A549 (cell line): ENCODE data around the gene NTHL1. TPM values are rescaled to one million over a fixed set of nuclear protein-coding genes. Genes with fewer than 3 reads are reported as not detected.

Source experiments
- ATAC-seq, 2 experiments: fragments of 200-7000 bp in 1 of 2; fragments of >200 bp in 1 of 2; cut with Nextera tagmentation in 1 of 2; cut with Tn5 transposase in 1 of 2; 3 replicates each; pipeline versions ENCODE4 v1.8.0 to v1.9.1; 2018 to 2020; ENCODE audit warnings: mild to moderate bottlenecking in 1 of 2, moderate library complexity in 1 of 2
- CTCF ChIA-PET: fragments of 300-600 bp; sonication (Branson Sonifier 250); formaldehyde crosslinking; extraction: SDS; loops from one replicate; lab custom pipeline; 2021; ENCODE audit warnings: antibody characterized with exemption, inconsistent platforms; lab: Yijun Ruan, JAX
- POLR2A ChIA-PET: fragments of 350-600 bp; formaldehyde crosslinking; extraction: SDS; loops from one replicate; lab custom pipeline; 2021; ENCODE audit warnings: antibody characterized with exemption, inconsistent platforms; lab: Yijun Ruan, JAX
- DNase-seq, 2 experiments: peaks; one replicate each; pipeline versions ENCODE4 v3.0.0 to v3.0.0-alpha.2; 2011 to 2016; ENCODE audit warnings: low read depth in 1 of 2, low spot score in 1 of 2
- FAIRE-seq: peaks from 2 replicates; lab custom pipeline; 2011; peaks lifted over from hg19 to GRCh38; lab: Jason Lieb, UNC
- H3K27ac ChIP-seq, 2 experiments: fragments of >200 bp; sonication (Bioruptor Twin); formaldehyde crosslinking; 3 replicates each; pipeline ENCODE4 v1.5.1; 2016 to 2017
- H3K4me1 ChIP-seq: fragments of >200 bp; sonication (Bioruptor Twin); formaldehyde crosslinking; 3 replicates; pipeline ENCODE4 v1.6.1; 2016
- H3K4me2 ChIP-seq: fragments of >200 bp; sonication (Bioruptor Twin); formaldehyde crosslinking; 3 replicates; pipeline ENCODE4 v1.6.1; 2016
- H3K4me3 ChIP-seq: fragments of >200 bp; sonication (Bioruptor Twin); formaldehyde crosslinking; 3 replicates; pipeline ENCODE4 v1.5.1; 2016
- H3K9me3 ChIP-seq: fragments of >200 bp; sonication (Bioruptor Twin); formaldehyde crosslinking; 3 replicates; pipeline ENCODE4 v1.6.1; 2016
- ATOH8 ChIP-seq: fragments of 250-450 bp; sonication (Bioruptor Pico); IDR thresholded peaks from 2 replicates; pipeline ENCODE4 v1.5.0; 2020; ENCODE audit warnings: low read depth, mild to moderate bottlenecking, moderate library complexity
- CHD2 ChIP-seq: fragments of 150-350 bp; IDR thresholded peaks from 2 replicates; pipeline ENCODE4 v1.6.1; 2014; ENCODE audit warnings: low read length; ENCODE audit not compliant: partially characterized antibody
- CHD4 ChIP-seq: fragments of 200-600 bp; sonication (generic); IDR thresholded peaks from 2 replicates; pipeline ENCODE4 v1.6.1; 2016; ENCODE audit warnings: antibody characterized with exemption, mild to moderate bottlenecking, borderline replicate concordance
- EHF ChIP-seq: fragments of 250-450 bp; sonication (Bioruptor Pico); IDR thresholded peaks from 2 replicates; pipeline ENCODE4 v1.5.0; 2020; ENCODE audit warnings: mild to moderate bottlenecking
- EP300 ChIP-seq, 2 experiments: fragments of >200 bp; sonication (Bioruptor Twin); formaldehyde crosslinking; IDR thresholded peaks; 2 replicates in 1 of 2; 3 replicates in 1 of 2; pipeline ENCODE4 v1.6.1; 2016 to 2017
- ESRRA ChIP-seq: fragments of 150-350 bp; IDR thresholded peaks from 2 replicates; pipeline ENCODE4 v1.6.1; 2014; ENCODE audit warnings: mild to moderate bottlenecking, low read length, borderline replicate concordance
- FOSB ChIP-seq: fragments of 250-450 bp; sonication (Bioruptor Pico); IDR thresholded peaks from 2 replicates; pipeline ENCODE4 v1.5.0; 2020; ENCODE audit warnings: mild to moderate bottlenecking, moderate library complexity
- FOXS1 ChIP-seq: fragments of 250-450 bp; sonication (Bioruptor Pico); IDR thresholded peaks from 2 replicates; pipeline ENCODE4 v1.5.0; 2020; ENCODE audit warnings: mild to moderate bottlenecking, moderate library complexity
- GATA3 ChIP-seq: IDR thresholded peaks from 2 replicates; pipeline ENCODE4 v1.6.1; 2012; ENCODE audit warnings: borderline replicate concordance
- HDAC2 ChIP-seq: fragments of 200-600 bp; sonication (generic); IDR thresholded peaks from 2 replicates; pipeline ENCODE4 v1.6.1; 2016
- HEYL ChIP-seq: fragments of 250-450 bp; sonication (Bioruptor Pico); IDR thresholded peaks from 2 replicates; pipeline ENCODE4 v1.8.0; 2021; ENCODE audit warnings: mild to moderate bottlenecking, moderate library complexity
- HOXA7 ChIP-seq: fragments of 250-450 bp; sonication (Bioruptor Pico); IDR thresholded peaks from 2 replicates; pipeline ENCODE4 v1.5.0; 2020; ENCODE audit warnings: mild to moderate bottlenecking, moderate library complexity
- JUN ChIP-seq, 2 experiments: fragments of >200 bp; sonication (Bioruptor Twin); formaldehyde crosslinking; IDR thresholded peaks; 2 replicates in 1 of 2; 3 replicates in 1 of 2; pipeline ENCODE4 v1.6.1; 2016 to 2017
- KDM5A ChIP-seq: fragments of 200-600 bp; sonication (generic); IDR thresholded peaks from 2 replicates; pipeline ENCODE4 v1.6.1; 2016; ENCODE audit warnings: antibody characterized with exemption, mild to moderate bottlenecking
- MAFK ChIP-seq: fragments of 450-650 bp; IDR thresholded peaks from 2 replicates; pipeline ENCODE4 v1.6.1; 2014; ENCODE audit not compliant: partially characterized antibody
- MAZ ChIP-seq: fragments of 150-350 bp; IDR thresholded peaks from 2 replicates; pipeline ENCODE4 v1.6.1; 2014; ENCODE audit warnings: antibody characterized with exemption, low read depth, low read length, borderline replicate concordance
- NFE2L2 ChIP-seq: fragments of 150-350 bp; conservative IDR thresholded peaks from 2 replicates; pipeline ENCODE4 v1.6.1; 2014; ENCODE audit warnings: low read length
- PHF8 ChIP-seq: fragments of 200-600 bp; sonication (generic); IDR thresholded peaks from 2 replicates; pipeline ENCODE4 v1.6.1; 2016; ENCODE audit warnings: low read depth, mild to moderate bottlenecking, antibody characterized with exemption, moderate library complexity, borderline replicate concordance
- POLR2A ChIP-seq: IDR thresholded peaks from 2 replicates; pipeline ENCODE4 v1.6.1; 2012; ENCODE audit warnings: mild to moderate bottlenecking, low read length
- POLR2AphosphoS2 ChIP-seq: conservative IDR thresholded peaks from 2 replicates; pipeline ENCODE4 v1.6.1; 2012; ENCODE audit warnings: low read length, improper control_type of control experiment, inconsistent platforms
- RARB ChIP-seq: fragments of 250-450 bp; sonication (Bioruptor Pico); IDR thresholded peaks from 2 replicates; pipeline ENCODE4 v1.8.0; 2021; ENCODE audit warnings: mild to moderate bottlenecking, moderate library complexity
- RFX5 ChIP-seq: fragments of 450-650 bp; IDR thresholded peaks from 2 replicates; pipeline ENCODE4 v1.7.1; 2014; ENCODE audit warnings: antibody characterized with exemption, mild to moderate bottlenecking, moderate library complexity
- RNF2 ChIP-seq: fragments of 200-600 bp; sonication (generic); IDR thresholded peaks from 2 replicates; pipeline ENCODE4 v1.6.1; 2016; ENCODE audit warnings: low read depth, mild to moderate bottlenecking, antibody characterized with exemption, moderate library complexity, borderline replicate concordance
- USF2 ChIP-seq: fragments of 450-650 bp; IDR thresholded peaks from 2 replicates; pipeline ENCODE4 v1.6.1; 2014; ENCODE audit warnings: antibody characterized with exemption
- ZSCAN20 ChIP-seq: fragments of 250-450 bp; sonication (Bioruptor Pico); IDR thresholded peaks from 2 replicates; pipeline ENCODE4 v1.8.0; 2022; ENCODE audit warnings: mild to moderate bottlenecking, moderate library complexity
- WGBS: methylation state at CpG from one replicate; pipeline ENCODE4 v1.1.6; 2017; ENCODE audit errors: missing lambda C conversion rate; 5-methylcytosine and 5-hydroxymethylcytosine counted together
- polyA plus RNA-seq, 4 experiments: library from polyadenylated mRNA; depleted of rRNA in 3 of 4; stranded (reverse); fragments of >200 nt; fragmentation: RNase III in 1 of 4; extraction: RNeasy Plus Mini Kit Qiagen cat#74134 plus additional on column Dnase treatment in 1 of 4; gene quantifications; 2 replicates in 3 of 4; 3 replicates in 1 of 4; pipeline ENCODE4 v1.2.3, GENCODE V29; 2011 to 2017
- TF ChIP-seq, protein P1 (sequence below): fragments of >200 bp; sonication (Bioruptor Twin); formaldehyde crosslinking; IDR thresholded peaks from 3 replicates; pipeline ENCODE4 v1.5.1; 2016
- TF ChIP-seq, protein P2 (sequence below): fragments of 200-600 bp; sonication (generic); IDR thresholded peaks from 2 replicates; pipeline ENCODE4 v1.6.1; 2016; ENCODE audit warnings: antibody characterized with exemption, mild to moderate bottlenecking, moderate library complexity

Gene NTHL1
- polyA plus RNA-seq, 2 of the 4 experiments (the other 2 are of a cell fraction), result 28.8 to 42.3 TPM

DNA sequence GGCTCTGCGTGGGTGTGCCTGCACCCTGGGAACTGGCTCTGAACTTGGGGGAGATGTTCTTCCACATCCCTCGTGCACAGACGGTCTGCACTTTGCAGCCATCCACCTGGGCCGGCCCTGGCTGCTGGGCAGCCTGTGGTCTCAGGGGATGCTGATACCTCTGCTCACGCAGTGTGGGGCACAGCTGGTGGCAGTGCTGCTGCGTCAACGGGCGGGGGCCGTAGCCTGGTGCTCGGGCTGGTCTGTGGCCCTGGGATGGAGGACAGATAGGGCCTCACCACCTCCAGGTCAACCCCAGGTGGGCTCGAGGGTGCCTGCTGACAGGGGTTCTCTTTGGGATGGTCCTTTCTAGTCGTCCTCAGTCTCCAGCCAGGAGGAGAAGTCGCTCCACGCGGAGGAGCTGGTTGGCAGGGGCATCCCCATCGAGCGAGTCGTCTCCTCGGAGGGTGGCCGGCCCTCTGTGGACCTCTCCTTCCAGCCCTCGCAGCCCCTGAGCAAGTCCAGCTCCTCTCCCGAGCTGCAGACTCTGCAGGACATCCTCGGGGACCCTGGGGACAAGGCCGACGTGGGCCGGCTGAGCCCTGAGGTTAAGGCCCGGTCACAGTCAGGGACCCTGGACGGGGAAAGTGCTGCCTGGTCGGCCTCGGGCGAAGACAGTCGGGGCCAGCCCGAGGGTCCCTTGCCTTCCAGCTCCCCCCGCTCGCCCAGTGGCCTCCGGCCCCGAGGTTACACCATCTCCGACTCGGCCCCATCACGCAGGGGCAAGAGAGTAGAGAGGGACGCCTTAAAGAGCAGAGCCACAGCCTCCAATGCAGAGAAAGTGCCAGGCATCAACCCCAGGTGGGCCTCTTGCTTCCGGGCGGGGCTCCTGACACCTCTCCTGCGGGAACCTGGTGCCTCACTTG is 36.5 kb upstream of the NTHL1 start:
- FAIRE-seq, result no peak

DNA sequence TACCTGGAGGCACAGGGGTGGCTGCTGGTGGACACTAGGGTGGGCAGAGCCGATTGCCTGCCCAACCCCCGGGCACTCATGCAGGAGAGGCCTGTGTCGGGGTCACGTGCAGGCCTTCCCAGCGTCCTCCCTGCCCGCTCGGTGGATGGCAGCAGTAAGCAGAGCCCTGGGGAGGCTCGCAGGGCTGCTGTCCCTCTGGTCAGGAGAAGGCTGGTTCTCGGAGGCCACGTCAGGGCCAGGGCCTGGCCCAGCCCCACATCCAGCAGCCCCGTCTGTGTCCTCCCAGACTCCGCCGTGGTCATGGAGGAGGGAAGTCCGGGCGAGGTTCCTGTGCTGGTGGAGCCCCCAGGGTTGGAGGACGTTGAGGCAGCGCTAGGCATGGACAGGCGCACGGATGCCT is 35.8 kb upstream of the NTHL1 start:
- no peaks in the 10 kb centered on the region; the same call in 2 of the 3 replicates for H3K4me1 ChIP-seq
- FAIRE-seq (no peak), ATAC-seq (no peak), DNase-seq (no peak)
- no peak overlapping the region for H3K27ac ChIP-seq
- 94% methylated on average over 10 of the region's 19 CpGs for WGBS
- H3K9me3 ChIP-seq, result no peaks in the 10 kb centered on the region
- POLR2A ChIA-PET, result no interaction called here
- H3K4me2 ChIP-seq, result no peak overlapping the region
- H3K4me3 ChIP-seq, result no peak overlapping the region
- CTCF ChIA-PET, result interaction anchor here (1.2 to 1.7 kb wide), 3 partner anchors 57 to 79 kb away, joined by 3 to 5 read pairs (median 3); no protein-coding TSS in a partner anchor
- no peak for TF ChIP-seq ZSCAN20 (CRISPR knock-in tag)
- TF ChIP-seq CHD4, result no peak
- no peak for TF ChIP-seq NFE2L2
- TF ChIP-seq ESRRA, result no peak
- no peak for TF ChIP-seq ATOH8
- TF ChIP-seq, protein P1, sequence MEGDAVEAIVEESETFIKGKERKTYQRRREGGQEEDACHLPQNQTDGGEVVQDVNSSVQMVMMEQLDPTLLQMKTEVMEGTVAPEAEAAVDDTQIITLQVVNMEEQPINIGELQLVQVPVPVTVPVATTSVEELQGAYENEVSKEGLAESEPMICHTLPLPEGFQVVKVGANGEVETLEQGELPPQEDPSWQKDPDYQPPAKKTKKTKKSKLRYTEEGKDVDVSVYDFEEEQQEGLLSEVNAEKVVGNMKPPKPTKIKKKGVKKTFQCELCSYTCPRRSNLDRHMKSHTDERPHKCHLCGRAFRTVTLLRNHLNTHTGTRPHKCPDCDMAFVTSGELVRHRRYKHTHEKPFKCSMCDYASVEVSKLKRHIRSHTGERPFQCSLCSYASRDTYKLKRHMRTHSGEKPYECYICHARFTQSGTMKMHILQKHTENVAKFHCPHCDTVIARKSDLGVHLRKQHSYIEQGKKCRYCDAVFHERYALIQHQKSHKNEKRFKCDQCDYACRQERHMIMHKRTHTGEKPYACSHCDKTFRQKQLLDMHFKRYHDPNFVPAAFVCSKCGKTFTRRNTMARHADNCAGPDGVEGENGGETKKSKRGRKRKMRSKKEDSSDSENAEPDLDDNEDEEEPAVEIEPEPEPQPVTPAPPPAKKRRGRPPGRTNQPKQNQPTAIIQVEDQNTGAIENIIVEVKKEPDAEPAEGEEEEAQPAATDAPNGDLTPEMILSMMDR, result no peak
- no peak for TF ChIP-seq HEYL (CRISPR knock-in tag)
- no peak for TF ChIP-seq RFX5
- TF ChIP-seq GATA3, result no peak

More for the DNA sequence above, 36.5 kb upstream of the NTHL1 start:
- Histone ChIP-seq H3K9me3 (no peaks in the 10 kb centered on the region), H3K4me3 (no peak overlapping the region), H3K4me2 (no peak overlapping the region), H3K4me1 (no peaks in the 10 kb centered on the region; the same call in 2 of the 3 replicates), H3K27ac (no peak overlapping the region)
- ATAC-seq (no peak), DNase-seq (no peak)
- TF ChIP-seq EP300 (IDR thresholded peaks at IDR 0.05) (no peak), POLR2AphosphoS2 (no peak), CHD2 (no peak), RARB (no peak), POLR2A (no peak), EHF (no peak), HOXA7 (CRISPR knock-in tag) (no peak), USF2 (no peak), KDM5A (no peak), RNF2 (no peak), JUN (IDR thresholded peaks at IDR 0.05) (no peak)
- POLR2A ChIA-PET, result no interaction called here
- WGBS, result 93% methylated on average over 27 of the region's 44 CpGs
- CTCF ChIA-PET, result interaction anchor here (1.0 to 2.3 kb wide), 6 partner anchors 23 to 81 kb away, joined by 3 to 9 read pairs (median 6); no protein-coding TSS in a partner anchor

DNA sequence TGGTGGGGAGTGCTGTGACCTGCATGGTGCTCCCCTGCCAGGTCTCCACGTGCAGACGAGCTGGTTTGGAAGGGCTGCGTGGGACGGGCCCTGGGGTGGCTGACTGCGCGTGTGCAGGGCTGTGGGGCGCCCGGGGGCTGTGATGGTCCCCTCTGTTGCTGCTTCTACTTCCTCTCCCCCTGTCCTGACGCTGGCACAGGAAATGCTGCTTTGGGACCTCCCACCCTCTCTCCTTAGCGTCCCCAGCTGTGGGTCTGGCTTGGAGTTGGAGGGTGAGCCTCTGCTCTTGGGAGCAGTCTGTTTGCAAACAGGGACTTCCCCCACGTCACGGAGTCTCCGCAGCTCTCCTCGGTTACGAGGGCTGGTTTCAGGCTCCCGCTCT is 35.3 kb upstream of the NTHL1 start:
- no peaks in the 10 kb centered on the region for H3K9me3 ChIP-seq
- TF ChIP-seq, protein P2, sequence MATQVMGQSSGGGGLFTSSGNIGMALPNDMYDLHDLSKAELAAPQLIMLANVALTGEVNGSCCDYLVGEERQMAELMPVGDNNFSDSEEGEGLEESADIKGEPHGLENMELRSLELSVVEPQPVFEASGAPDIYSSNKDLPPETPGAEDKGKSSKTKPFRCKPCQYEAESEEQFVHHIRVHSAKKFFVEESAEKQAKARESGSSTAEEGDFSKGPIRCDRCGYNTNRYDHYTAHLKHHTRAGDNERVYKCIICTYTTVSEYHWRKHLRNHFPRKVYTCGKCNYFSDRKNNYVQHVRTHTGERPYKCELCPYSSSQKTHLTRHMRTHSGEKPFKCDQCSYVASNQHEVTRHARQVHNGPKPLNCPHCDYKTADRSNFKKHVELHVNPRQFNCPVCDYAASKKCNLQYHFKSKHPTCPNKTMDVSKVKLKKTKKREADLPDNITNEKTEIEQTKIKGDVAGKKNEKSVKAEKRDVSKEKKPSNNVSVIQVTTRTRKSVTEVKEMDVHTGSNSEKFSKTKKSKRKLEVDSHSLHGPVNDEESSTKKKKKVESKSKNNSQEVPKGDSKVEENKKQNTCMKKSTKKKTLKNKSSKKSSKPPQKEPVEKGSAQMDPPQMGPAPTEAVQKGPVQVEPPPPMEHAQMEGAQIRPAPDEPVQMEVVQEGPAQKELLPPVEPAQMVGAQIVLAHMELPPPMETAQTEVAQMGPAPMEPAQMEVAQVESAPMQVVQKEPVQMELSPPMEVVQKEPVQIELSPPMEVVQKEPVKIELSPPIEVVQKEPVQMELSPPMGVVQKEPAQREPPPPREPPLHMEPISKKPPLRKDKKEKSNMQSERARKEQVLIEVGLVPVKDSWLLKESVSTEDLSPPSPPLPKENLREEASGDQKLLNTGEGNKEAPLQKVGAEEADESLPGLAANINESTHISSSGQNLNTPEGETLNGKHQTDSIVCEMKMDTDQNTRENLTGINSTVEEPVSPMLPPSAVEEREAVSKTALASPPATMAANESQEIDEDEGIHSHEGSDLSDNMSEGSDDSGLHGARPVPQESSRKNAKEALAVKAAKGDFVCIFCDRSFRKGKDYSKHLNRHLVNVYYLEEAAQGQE, result no peak
- TF ChIP-seq FOSB (CRISPR knock-in tag), result no peak
- TF ChIP-seq FOXS1 (CRISPR knock-in tag), result no peak
- no peak for TF ChIP-seq CHD2
- no peak for TF ChIP-seq ZSCAN20 (CRISPR knock-in tag)
- no peak for TF ChIP-seq PHF8
- TF ChIP-seq MAFK, result no peak
- TF ChIP-seq HDAC2, result no peak
- TF ChIP-seq MAZ, result no peak
- TF ChIP-seq, all 56 proteins: peak for 0
- no peak for ATAC-seq
- 92% methylated on average over 8 of the region's 16 CpGs for WGBS
- Histone ChIP-seq H3K27ac (no peak overlapping the region), H3K4me3 (no peak overlapping the region), H3K4me2 (no peak overlapping the region), H3K4me1 (no peaks in the 10 kb centered on the region; the same call in 2 of the 3 replicates)
- DNase-seq, result no peak
- FAIRE-seq, result no peak
- CTCF ChIA-PET, result interaction anchor here (1.2 to 1.7 kb wide), 3 partner anchors 57 to 79 kb away, joined by 3 to 5 read pairs (median 3); no protein-coding TSS in a partner anchor
- POLR2A ChIA-PET, result no interaction called here
